Sigmoid colon (tissue), 4 donors: ENCODE measurements around the gene TOMM40.

ENCODE experiments used
- EP300 ChIP-seq, 4 donors: sonication (generic); formaldehyde crosslinking; IDR thresholded peaks; one replicate each; pipeline ENCODE4 v1.6.1; 2017; ENCODE audit warnings: antibody characterized with exemption in 4 of 4
- POLR2A ChIP-seq, 2 donors: fragments of 450-650 bp; IDR thresholded peaks; one replicate each; pipeline ENCODE4 v1.6.1; 2016; ENCODE audit warnings: antibody characterized with exemption in 2 of 2, mild to moderate bottlenecking in 2 of 2, moderate library complexity in 2 of 2
- POLR2AphosphoS5 ChIP-seq, 4 donors: sonication (generic); formaldehyde crosslinking; IDR thresholded peaks; one replicate each; pipeline ENCODE4 v1.6.1; 2017; ENCODE audit warnings: antibody characterized with exemption in 4 of 4
- TF ChIP-seq, protein P1 (sequence below), 4 experiments: fragments of 450-650 bp in 3 of 4; fragments of 200-600 bp in 1 of 4; IDR thresholded peaks; one replicate each; pipeline ENCODE4 v1.5.1; 2016 to 2019; ENCODE audit warnings: antibody characterized with exemption in 4 of 4, mild to moderate bottlenecking in 3 of 4, moderate library complexity in 2 of 4

DNA sequence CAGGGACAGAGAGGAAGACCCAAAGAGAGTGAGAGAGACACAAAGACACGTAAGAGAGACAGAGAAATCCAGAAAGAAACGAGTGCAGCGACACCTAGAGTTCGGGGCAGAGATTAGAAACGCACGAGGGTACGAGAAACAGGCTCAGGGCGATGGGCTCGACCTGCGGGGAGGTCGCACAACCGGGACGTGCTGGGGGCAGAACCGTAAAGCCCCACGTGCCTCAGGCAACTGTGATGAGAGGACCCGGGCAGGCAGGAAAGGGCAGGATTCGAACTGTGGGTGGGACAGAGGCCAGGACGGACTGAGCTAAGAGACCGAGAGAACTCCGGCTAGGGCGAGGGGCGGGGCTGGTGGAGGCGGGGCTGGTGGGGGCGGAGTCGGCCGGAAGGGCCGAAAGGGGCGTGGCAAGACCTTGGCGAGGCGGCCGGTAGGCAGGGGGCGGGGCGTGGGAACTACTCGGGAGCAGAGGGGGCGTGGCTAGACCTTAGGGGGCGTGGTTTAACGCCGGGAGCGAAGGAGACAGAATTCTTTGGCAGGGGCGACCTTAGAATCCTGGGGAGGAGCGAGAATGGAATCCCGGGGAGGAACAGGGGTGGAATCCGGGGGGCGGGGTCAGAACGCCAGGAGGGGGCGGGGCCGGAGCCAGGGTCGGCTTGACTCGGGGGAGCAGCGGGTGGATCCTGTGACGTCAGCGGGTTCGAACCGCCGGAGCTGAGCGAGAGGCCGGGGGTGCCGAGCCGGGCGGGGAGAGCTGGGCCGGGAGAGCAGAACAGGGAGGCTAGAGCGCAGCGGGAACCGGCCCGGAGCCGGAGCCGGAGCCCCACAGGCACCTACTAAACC is 45.2 kb upstream of the TOMM40 start, which contains the start of gene NECTIN2:
- TF ChIP-seq, protein P1, sequence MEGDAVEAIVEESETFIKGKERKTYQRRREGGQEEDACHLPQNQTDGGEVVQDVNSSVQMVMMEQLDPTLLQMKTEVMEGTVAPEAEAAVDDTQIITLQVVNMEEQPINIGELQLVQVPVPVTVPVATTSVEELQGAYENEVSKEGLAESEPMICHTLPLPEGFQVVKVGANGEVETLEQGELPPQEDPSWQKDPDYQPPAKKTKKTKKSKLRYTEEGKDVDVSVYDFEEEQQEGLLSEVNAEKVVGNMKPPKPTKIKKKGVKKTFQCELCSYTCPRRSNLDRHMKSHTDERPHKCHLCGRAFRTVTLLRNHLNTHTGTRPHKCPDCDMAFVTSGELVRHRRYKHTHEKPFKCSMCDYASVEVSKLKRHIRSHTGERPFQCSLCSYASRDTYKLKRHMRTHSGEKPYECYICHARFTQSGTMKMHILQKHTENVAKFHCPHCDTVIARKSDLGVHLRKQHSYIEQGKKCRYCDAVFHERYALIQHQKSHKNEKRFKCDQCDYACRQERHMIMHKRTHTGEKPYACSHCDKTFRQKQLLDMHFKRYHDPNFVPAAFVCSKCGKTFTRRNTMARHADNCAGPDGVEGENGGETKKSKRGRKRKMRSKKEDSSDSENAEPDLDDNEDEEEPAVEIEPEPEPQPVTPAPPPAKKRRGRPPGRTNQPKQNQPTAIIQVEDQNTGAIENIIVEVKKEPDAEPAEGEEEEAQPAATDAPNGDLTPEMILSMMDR (IDR thresholded peaks at IDR 0.05) = peak; percentile 56 to 88 (median 82)
- TF ChIP-seq POLR2A (IDR thresholded peaks at IDR 0.05) = peak; percentile 83 to 88
- no peak for TF ChIP-seq EP300 (IDR thresholded peaks at IDR 0.05)
- peak; percentile 92 to 96 (median 94) for TF ChIP-seq POLR2AphosphoS5 (IDR thresholded peaks at IDR 0.05)
